CD8-positive, alpha-beta memory T cell (primary cell): ENCODE results near the gene CCL3. TPM values are rescaled to one million over a fixed set of nuclear protein-coding genes. Genes with fewer than 3 reads are reported as not detected.
"Not testable (repeated sequence)": the region's sequence is repeated elsewhere in the genome, so short reads cannot be mapped to it uniquely, and the experiment has no call there.

Source experiments
- CTCF ChIA-PET: fragments of 350-600 bp; sonication (Branson Sonifier 250); formaldehyde crosslinking; loops from one replicate; lab custom pipeline; 2021; ENCODE audit warnings: antibody characterized with exemption; lab: Charles Lee
- POLR2A ChIA-PET: fragments of 350-600 bp; sonication (Branson Sonifier 250); formaldehyde crosslinking; loops from one replicate; lab custom pipeline; 2021; ENCODE audit warnings: antibody characterized with exemption; lab: Charles Lee
- DNase-seq, 5 donors: peaks; one replicate each; pipeline versions ENCODE4 v3.0.0 to v3.0.0-alpha.2; 2020 to 2022; ENCODE audit warnings: mixed read lengths in 1 of 5
- H3K27ac ChIP-seq: one replicate; pipeline ENCODE4 v1.7.0; 2013; ENCODE audit warnings: low read depth, mild to moderate bottlenecking, low read length, moderate library complexity
- H3K27me3 ChIP-seq: 2 replicates; pipeline ENCODE4 v1.7.0; 2013; ENCODE audit warnings: low read length, mild to moderate bottlenecking; ENCODE audit not compliant: insufficient read depth, poor library complexity, severe bottlenecking
- H3K36me3 ChIP-seq: 2 replicates; pipeline ENCODE4 v1.7.0; 2013; ENCODE audit warnings: mild to moderate bottlenecking, low read length, moderate library complexity; ENCODE audit not compliant: insufficient read depth
- H3K4me1 ChIP-seq: 2 replicates; pipeline ENCODE4 v1.7.0; 2013; ENCODE audit warnings: mild to moderate bottlenecking, low read length, moderate library complexity; ENCODE audit not compliant: insufficient read depth
- H3K4me3 ChIP-seq: 2 replicates; pipeline ENCODE4 v1.7.0; 2013; ENCODE audit warnings: mild to moderate bottlenecking, low read length
- H3K9me3 ChIP-seq: 2 replicates; pipeline ENCODE4 v1.7.0; 2013; ENCODE audit warnings: mild to moderate bottlenecking, low read length
- H3K27ac Mint-ChIP-seq, 8 donors: one replicate each; pipeline ENCODE4 v1.8.0; 2020 to 2021; ENCODE audit warnings: mixed read lengths in 8 of 8, mild to moderate bottlenecking in 6 of 8, inconsistent platforms in 3 of 8, moderate library complexity in 3 of 8
- H3K27me3 Mint-ChIP-seq, 2 donors: one replicate each; pipeline ENCODE4 v1.8.0; 2020 to 2021; ENCODE audit warnings: mixed read lengths in 2 of 2, mild to moderate bottlenecking in 1 of 2, moderate library complexity in 1 of 2
- H3K36me3 Mint-ChIP-seq, 3 donors: one replicate each; pipeline ENCODE4 v1.8.0; 2020 to 2021; ENCODE audit warnings: mixed read lengths in 3 of 3, inconsistent platforms in 1 of 3, mild to moderate bottlenecking in 1 of 3
- H3K4me1 Mint-ChIP-seq, 3 donors: one replicate each; pipeline ENCODE4 v1.8.0; 2020 to 2021; ENCODE audit warnings: mixed read lengths in 3 of 3, inconsistent platforms in 1 of 3, mild to moderate bottlenecking in 1 of 3
- H3K4me3 Mint-ChIP-seq, 7 donors: one replicate each; pipeline ENCODE4 v1.8.0; 2020 to 2021; ENCODE audit warnings: mixed read lengths in 7 of 7, mild to moderate bottlenecking in 6 of 7, moderate library complexity in 4 of 7, inconsistent platforms in 2 of 7
- H3K9me3 Mint-ChIP-seq, 5 donors: one replicate each; pipeline ENCODE4 v1.8.0; 2020 to 2022; ENCODE audit warnings: mixed read lengths in 5 of 5, mild to moderate bottlenecking in 3 of 5, moderate library complexity in 2 of 5, inconsistent platforms in 1 of 5
- polyA plus RNA-seq: library from polyadenylated mRNA; unstranded; fragments of 300-500 nt; fragmentation: Illumina TruSeq; gene quantifications from one replicate; pipeline ENCODE4 v1.2.3, GENCODE V29; 2021
- total RNA-seq, 2 experiments: library from RNA; stranded (reverse); gene quantifications; one replicate each; pipeline ENCODE4 v1.2.3, GENCODE V29; 2021

Gene CCL3
- total and polyA plus RNA-seq, 3 experiments from 2014 or later: 2.3 to 1,264 (median 1,154) TPM

DNA sequence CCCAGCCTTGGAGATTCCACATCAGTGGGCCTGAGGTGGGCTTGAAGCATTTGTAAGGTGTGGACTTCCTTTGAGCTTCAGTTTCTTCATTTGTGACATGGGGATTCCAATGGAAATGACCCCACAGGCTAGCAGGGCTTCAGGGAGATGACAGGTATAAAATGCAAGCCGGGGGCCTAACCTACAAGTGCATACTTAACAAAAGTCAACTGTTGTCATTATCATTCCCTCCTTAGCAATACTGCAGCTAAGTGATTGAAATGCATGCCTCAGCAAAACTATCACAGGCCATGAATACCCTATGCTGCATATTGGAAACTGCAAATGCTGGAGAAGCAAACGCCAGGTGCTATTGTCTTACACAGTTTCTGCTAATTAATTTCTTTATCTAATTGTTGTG lies 33.5 kb upstream of the CCL3 start:
- DNase-seq: no peak
- no peak overlapping the region for H3K4me3 Mint-ChIP-seq
- H3K4me3 ChIP-seq: no peak overlapping the region
- peaks cover 1 to 16% (median 1%) of the 10 kb centered on the region in 3 donors for H3K36me3 Mint-ChIP-seq
- H3K4me1 Mint-ChIP-seq: peaks cover 15 to 34% (median 29%) of the 10 kb centered on the region in 3 donors
- ChIA-PET POLR2A (no interaction called here), CTCF (interaction anchor here (2.3 kb wide), 1 partner anchor 51 kb away, joined by 7 read pairs; no protein-coding TSS in a partner anchor)
- H3K4me1 ChIP-seq: peaks cover 15% of the 10 kb centered on the region
- H3K9me3 Mint-ChIP-seq: peaks cover 0 to 19% (median 14%) of the 10 kb centered on the region in 5 donors
- peaks cover 0 to 8% of the 10 kb centered on the region in 2 donors for H3K27me3 Mint-ChIP-seq
- H3K27ac Mint-ChIP-seq: no peak overlapping the region
- H3K27me3 ChIP-seq: no peaks in the 10 kb centered on the region
- peaks cover 8% of the 10 kb centered on the region for H3K9me3 ChIP-seq
- no peak overlapping the region for H3K27ac ChIP-seq
- no peaks in the 10 kb centered on the region for H3K36me3 ChIP-seq

GRCh38 chr17:36121099-36121498 lies 31.2 kb upstream of the CCL3 start:
- H3K9me3 ChIP-seq, H3K36me3 Mint-ChIP-seq, H3K4me3 Mint-ChIP-seq, POLR2A ChIA-PET, H3K27ac ChIP-seq, H3K36me3 ChIP-seq, H3K9me3 Mint-ChIP-seq, H3K4me1 ChIP-seq, H3K27me3 Mint-ChIP-seq, H3K4me3 ChIP-seq, H3K27me3 ChIP-seq, DNase-seq: not testable (repeated sequence)
- peak overlapping the region in 1 of 8 donors; percentile 17 for H3K27ac Mint-ChIP-seq
- peaks cover 1 to 23% (median 17%) of the 10 kb centered on the region in 3 donors for H3K4me1 Mint-ChIP-seq
- CTCF ChIA-PET: interaction anchor here (0.7 kb wide), 1 partner anchor 10 kb away, joined by 3 read pairs; no protein-coding TSS in a partner anchor

DNA sequence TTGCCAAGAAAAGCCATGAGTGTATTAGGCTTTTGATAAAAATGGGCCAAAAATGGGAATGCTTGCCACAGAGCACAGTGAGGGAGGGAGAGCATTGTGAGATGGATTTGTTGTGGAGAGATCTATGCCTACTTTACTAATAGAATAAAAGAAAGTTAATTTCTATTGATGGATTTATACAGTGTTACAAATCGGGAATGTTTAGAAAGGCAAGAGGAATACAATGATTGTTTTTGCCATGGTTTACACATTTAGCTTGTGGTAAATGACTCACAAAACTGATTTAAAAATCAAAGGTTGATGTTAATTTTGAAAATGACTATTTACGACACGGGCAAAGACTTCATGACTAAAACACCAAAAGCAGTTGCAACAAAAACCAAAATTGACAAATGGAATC lies 30.3 kb upstream of the CCL3 start:
- ChIA-PET CTCF (interaction anchor here (0.7 kb wide), 1 partner anchor 10 kb away, joined by 3 read pairs; no protein-coding TSS in a partner anchor), POLR2A (no interaction called here)
- no peak for DNase-seq

DNA sequence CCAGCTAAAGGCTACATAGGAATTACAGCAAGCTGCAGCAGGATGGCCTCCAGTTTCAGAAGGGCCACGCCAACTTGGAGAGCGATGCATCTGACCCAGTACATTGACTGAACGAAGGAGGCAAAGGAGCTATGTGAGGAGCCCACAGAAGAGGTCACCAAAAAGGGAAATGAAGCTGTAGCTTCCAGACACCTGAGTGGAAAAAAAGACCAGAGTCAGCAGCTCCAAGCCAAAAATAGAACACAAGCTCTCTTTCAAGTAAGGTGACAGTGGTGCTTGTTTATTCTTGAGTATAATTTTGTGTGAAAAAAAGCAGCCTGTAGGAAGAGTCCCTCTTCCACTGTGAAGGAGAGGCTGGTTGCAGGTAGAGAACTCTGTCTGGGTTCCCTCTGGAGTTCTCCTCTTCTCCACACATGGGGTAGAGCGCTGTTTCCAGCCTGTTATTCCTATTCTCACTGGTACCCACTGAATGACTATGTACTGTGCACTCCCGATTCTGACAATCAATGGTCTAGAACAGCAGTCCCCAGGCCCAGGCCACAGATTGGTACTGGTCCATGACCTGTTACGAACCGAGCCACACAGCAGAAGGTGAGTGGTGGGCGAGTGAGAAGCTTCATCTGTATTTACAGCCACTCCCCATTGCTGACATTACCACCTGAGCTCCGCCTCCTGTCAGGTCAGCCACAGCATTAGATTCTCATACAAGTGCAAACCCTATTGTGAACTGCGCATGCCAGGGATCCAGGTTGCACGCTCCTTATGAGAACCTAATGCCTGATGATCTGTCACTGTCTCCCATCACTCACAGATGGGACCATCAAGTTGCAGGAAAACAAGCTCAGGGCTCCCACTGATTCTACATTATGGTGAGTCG lies 28.8 kb upstream of the CCL3 start:
- H3K27me3 Mint-ChIP-seq: peaks cover 0 to 8% of the 10 kb centered on the region in 2 donors
- Histone ChIP-seq H3K4me1 (no peaks in the 10 kb centered on the region), H3K9me3 (no peaks in the 10 kb centered on the region), H3K27me3 (no peaks in the 10 kb centered on the region), H3K36me3 (no peaks in the 10 kb centered on the region), H3K27ac (no peak overlapping the region), H3K4me3 (no peak overlapping the region)
- peak overlapping the region in 1 of 7 donors; percentile 48 for H3K4me3 Mint-ChIP-seq
- H3K27ac Mint-ChIP-seq: peak overlapping the region in 2 of 8 donors; percentile 46 to 80
- no peaks in the 10 kb centered on the region for H3K9me3 Mint-ChIP-seq
- ChIA-PET POLR2A (no interaction called here), CTCF (interaction anchor here (0.9 to 1.5 kb wide), 4 partner anchors 10 to 291 kb away, joined by 3 to 4 read pairs (median 3); no protein-coding TSS in a partner anchor)
- peaks cover 0 to 20% (median 15%) of the 10 kb centered on the region in 3 donors for H3K4me1 Mint-ChIP-seq
- peaks cover 0 to 6% (median 0%) of the 10 kb centered on the region in 3 donors for H3K36me3 Mint-ChIP-seq
- DNase-seq: no peak

More for the DNA sequence above, 30.3 kb upstream of the CCL3 start:
- Histone ChIP-seq H3K27me3 (no peaks in the 10 kb centered on the region), H3K27ac (no peak overlapping the region), H3K36me3 (no peaks in the 10 kb centered on the region), H3K4me1 (no peaks in the 10 kb centered on the region), H3K9me3 (peaks cover 1% of the 10 kb centered on the region), H3K4me3 (no peak overlapping the region)
- Mint-ChIP-seq H3K36me3 (no peaks in the 10 kb centered on the region), H3K9me3 (peaks cover 0 to 1% (median under 1%) of the 10 kb centered on the region in 5 donors), H3K4me3 (no peak overlapping the region), H3K27ac (peak overlapping the region in 1 of 8 donors; percentile 15), H3K4me1 (peaks cover 0 to 20% (median 15%) of the 10 kb centered on the region in 3 donors), H3K27me3 (peaks cover 0 to 8% of the 10 kb centered on the region in 2 donors)

DNA sequence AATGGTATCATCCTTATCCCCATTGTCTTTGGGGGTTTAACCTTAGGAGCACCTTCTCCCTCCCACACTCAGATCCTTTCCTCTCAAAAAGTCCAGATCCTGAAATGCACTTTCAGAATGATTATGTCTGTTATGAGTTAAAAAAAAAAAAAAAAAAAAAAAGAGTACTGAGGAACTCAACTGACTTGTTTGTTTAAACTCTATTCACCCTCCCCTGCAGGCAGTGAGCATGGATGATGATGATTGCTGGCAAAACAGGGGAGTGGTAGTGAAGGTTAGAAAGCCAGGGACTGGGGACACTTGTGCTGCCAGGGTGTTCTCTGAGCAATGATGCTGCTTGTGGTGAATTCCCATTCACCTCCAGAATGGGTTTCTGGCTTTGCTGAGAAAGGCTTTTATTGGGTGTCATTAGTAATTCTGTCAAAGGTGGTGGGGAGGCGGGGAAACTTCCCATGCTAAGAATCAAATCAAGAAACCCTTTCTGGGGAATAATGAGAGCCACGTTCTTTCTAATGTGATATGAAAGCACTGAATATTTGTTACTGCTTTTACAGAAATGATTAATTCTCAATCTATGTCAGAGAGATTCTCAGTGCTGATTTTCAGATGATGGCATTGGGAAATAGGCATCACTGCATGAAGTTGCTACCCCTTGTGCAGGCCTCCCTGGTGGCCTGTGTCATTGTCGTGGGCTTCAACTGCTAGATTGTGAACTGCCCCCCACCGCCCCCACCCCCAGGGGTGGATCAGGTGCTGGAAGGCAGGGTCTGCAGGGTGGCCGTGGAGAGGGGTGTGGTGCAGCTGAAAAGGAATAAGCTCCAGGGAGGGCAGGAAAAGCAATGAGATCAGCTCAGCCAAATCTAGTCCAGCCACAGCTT lies 27.8 kb upstream of the CCL3 start:
- H3K27ac ChIP-seq: no peak overlapping the region
- H3K36me3 ChIP-seq: no peaks in the 10 kb centered on the region
- H3K9me3 ChIP-seq: no peaks in the 10 kb centered on the region
- ChIA-PET CTCF (interaction anchor here (1.0 to 1.2 kb wide), 2 partner anchors 13 to 290 kb away, joined by 3 read pairs; no protein-coding TSS in a partner anchor), POLR2A (no interaction called here)
- no peaks in the 10 kb centered on the region for H3K4me1 ChIP-seq
- DNase-seq: no peak
- no peak overlapping the region for H3K4me3 ChIP-seq
- H3K27me3 Mint-ChIP-seq: peaks cover 0 to 8% of the 10 kb centered on the region in 2 donors
- peak overlapping the region in 4 of 7 donors; percentile 6 to 72 (median 49) for H3K4me3 Mint-ChIP-seq
- H3K27ac Mint-ChIP-seq: peak overlapping the region in 3 of 8 donors; percentile 1 to 19 (median 18)
- peaks cover 0 to 20% (median 15%) of the 10 kb centered on the region in 3 donors for H3K4me1 Mint-ChIP-seq
- peaks cover under 1 to 6% (median under 1%) of the 10 kb centered on the region in 3 donors for H3K36me3 Mint-ChIP-seq
- no peaks in the 10 kb centered on the region for H3K27me3 ChIP-seq
- H3K9me3 Mint-ChIP-seq: peaks cover 0 to under 1% (median 0%) of the 10 kb centered on the region in 5 donors

GRCh38 chr17:36115649-36115977 lies 25.7 kb upstream of the CCL3 start:
- H3K9me3 ChIP-seq, H3K4me1 ChIP-seq, H3K36me3 ChIP-seq, H3K4me3 ChIP-seq, H3K27ac ChIP-seq, H3K9me3 Mint-ChIP-seq, H3K27me3 Mint-ChIP-seq, DNase-seq, H3K36me3 Mint-ChIP-seq, H3K27me3 ChIP-seq, CTCF ChIA-PET: not testable (repeated sequence)
- peak overlapping the region in 2 of 8 donors; percentile 5 to 16 for H3K27ac Mint-ChIP-seq
- H3K4me3 Mint-ChIP-seq: peak overlapping the region in 3 of 7 donors; percentile 2 to 48 (median 16)
- POLR2A ChIA-PET: interaction anchor here (0.6 kb wide), 1 partner anchor 9 kb away, joined by 5 read pairs; no protein-coding TSS in a partner anchor
- peaks cover 0 to 24% (median 15%) of the 10 kb centered on the region in 3 donors for H3K4me1 Mint-ChIP-seq

DNA sequence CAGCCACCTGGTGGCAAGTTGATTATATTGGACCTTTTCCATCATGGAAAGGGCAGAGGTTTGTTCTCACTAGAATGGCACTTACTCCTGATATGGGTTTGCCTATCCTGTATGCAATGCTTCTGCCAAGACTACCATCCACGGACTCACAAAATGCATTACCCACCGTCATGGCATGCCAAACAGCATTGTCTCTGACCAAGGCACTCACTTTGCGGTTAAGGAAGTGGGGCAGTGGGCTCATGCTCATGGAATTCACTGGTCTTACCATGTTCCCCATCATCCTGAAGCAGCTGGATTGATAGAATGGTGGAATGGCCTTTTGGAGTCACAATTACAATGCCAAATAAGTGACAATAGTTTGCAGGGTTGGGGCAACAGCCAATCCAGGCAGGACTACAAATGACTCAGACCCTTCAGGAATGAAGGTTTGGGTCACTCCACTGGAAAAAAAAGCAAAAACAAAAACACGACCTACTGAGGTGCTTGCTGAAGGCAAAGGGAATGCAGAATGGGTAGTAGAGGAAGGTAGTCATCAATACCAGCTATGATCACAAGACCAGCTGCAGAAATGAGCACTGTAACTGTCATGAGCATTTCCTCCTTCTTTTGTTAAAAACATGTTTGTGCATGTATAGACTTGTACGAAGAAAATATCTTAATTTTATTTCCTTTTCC lies 25.2 kb upstream of the CCL3 start:
- H3K4me3 Mint-ChIP-seq, H3K4me3 ChIP-seq, H3K27ac Mint-ChIP-seq, DNase-seq, H3K27me3 ChIP-seq, H3K27me3 Mint-ChIP-seq, H3K9me3 Mint-ChIP-seq, H3K9me3 ChIP-seq, H3K4me1 ChIP-seq, H3K36me3 Mint-ChIP-seq, CTCF ChIA-PET, H3K27ac ChIP-seq, POLR2A ChIA-PET, H3K36me3 ChIP-seq: not testable (repeated sequence)
- peaks cover 0 to 19% (median 18%) of the 10 kb centered on the region in 3 donors for H3K4me1 Mint-ChIP-seq
